HL-60 (cell line): Measurements from ENCODE around the gene PCDHA12.

ENCODE experiments used
- DNase-seq, 2 experiments: peaks; one replicate each; pipeline ENCODE4 v3.0.0-alpha.2; 2010 to 2020; ENCODE audit warnings: low read depth in 1 of 2, low spot score in 1 of 2
- H3K27ac ChIP-seq: fragments of 250-450 bp; sonication (Bioruptor Pico); replicated peaks from 2 replicates; pipeline ENCODE4 v1.5.1; 2020; ENCODE audit warnings: mild to moderate bottlenecking, moderate library complexity
- H3K27me3 ChIP-seq: fragments of 250-450 bp; sonication (Bioruptor Pico); 2 replicates; pipeline ENCODE4 v1.5.1; 2021; ENCODE audit warnings: mild to moderate bottlenecking, moderate library complexity; ENCODE audit not compliant: insufficient read depth, poor library complexity, severe bottlenecking
- H3K4me3 ChIP-seq: replicated peaks from 2 replicates; pipeline ENCODE4 v1.5.1; 2011; ENCODE audit warnings: mild to moderate bottlenecking, control low read depth, low read length; ENCODE audit not compliant: insufficient read depth
- CTCF ChIP-seq: IDR thresholded peaks from one replicate; pipeline ENCODE4 v1.5.1; 2011; ENCODE audit warnings: low read length, control low read depth, inconsistent platforms; ENCODE audit not compliant: insufficient read depth
- GABPA ChIP-seq: IDR thresholded peaks from 2 replicates; pipeline ENCODE4 v1.6.1; 2012; ENCODE audit warnings: low read depth
- POLR2AphosphoS5 ChIP-seq: IDR thresholded peaks from 2 replicates; pipeline ENCODE4 v1.6.1; 2012; ENCODE audit warnings: low read depth
- REST ChIP-seq: IDR thresholded peaks from 2 replicates; pipeline ENCODE4 v1.6.1; 2012; ENCODE audit warnings: low read depth; ENCODE audit not compliant: insufficient replicate concordance
- SPI1 ChIP-seq: IDR thresholded peaks from 2 replicates; pipeline ENCODE4 v1.6.1; 2012; ENCODE audit warnings: low read depth, mild to moderate bottlenecking, borderline replicate concordance

The PCDHA12 gene

GRCh38 chr5:140883927-140884697, 9.0 kb downstream of the PCDHA12 start:
- no peak for DNase-seq
- TF ChIP-seq POLR2AphosphoS5 = no peak
- TF ChIP-seq GABPA = no peak
- no peak for TF ChIP-seq REST
- no peak for TF ChIP-seq SPI1
- TF ChIP-seq CTCF = no peak
- Histone ChIP-seq H3K27me3 (no peaks in the 10 kb centered on the region), H3K4me3 (no peak overlapping the region), H3K27ac (no peak overlapping the region)

- DNase-seq = no peak
- no peak overlapping the region for H3K27ac ChIP-seq
- H3K4me3 ChIP-seq = no peak overlapping the region
- H3K27me3 ChIP-seq = no peaks in the 10 kb centered on the region
- TF ChIP-seq SPI1 (no peak), REST (no peak), POLR2AphosphoS5 (no peak), GABPA (no peak), CTCF (no peak)
These were observed 41.2 kb downstream of the PCDHA12 start for GRCh38 chr5:140916325-140916724.

- TF ChIP-seq GABPA (no peak), SPI1 (no peak), POLR2AphosphoS5 (no peak), REST (no peak)
- Histone ChIP-seq H3K4me3 (no peak overlapping the region), H3K27ac (no peak overlapping the region), H3K27me3 (peaks cover 20% of the 10 kb centered on the region)
- DNase-seq = no peak
These were observed 48.5 kb downstream of the PCDHA12 start for GRCh38 chr5:140923601-140924000.
